HCT116 (cell line): ENCODE data around the gene CLASP2. TPM values are rescaled to one million over a fixed set of nuclear protein-coding genes. Genes with fewer than 3 reads are reported as not detected.

Experiments
- ATAC-seq: fragments of 200-7000 bp; cut with Tn5 transposase; 2 replicates; pipeline ENCODE4 v1.9.1; 2020; ENCODE audit warnings: mild to moderate bottlenecking, moderate library complexity
- BruUV-seq: library from RNA; stranded (reverse); fragments of 400-500 nt; replicated peaks from 2 replicates; lab custom pipeline; 2021; lab: Mats Ljungman, UMichigan
- CTCF ChIA-PET: fragments of 300-600 bp; sonication (Branson Sonifier 250); formaldehyde crosslinking; loops from one replicate; lab custom pipeline; 2021; ENCODE audit warnings: antibody characterized with exemption; lab: Charles Lee
- POLR2A ChIA-PET: fragments of 300-600, 350-600 bp; sonication (Branson Sonifier 250); formaldehyde crosslinking; loops from one replicate; lab custom pipeline; 2021; ENCODE audit warnings: antibody characterized with exemption; lab: Charles Lee
- RAD21 ChIA-PET, 2 experiments: fragments of 300-600 bp; sonication (Branson Sonifier 250); formaldehyde crosslinking; loops; one replicate each; lab custom pipeline; 2023; ENCODE audit warnings: low total read pairs in 2 of 2; ENCODE audit not compliant: uncharacterized antibody in 2 of 2, unreplicated experiment in 2 of 2, low non-redundant PET in 1 of 2; lab: Charles Lee
- DNase-seq: peaks from one replicate; pipeline ENCODE4 v3.0.0-alpha.2; 2010; ENCODE audit warnings: low read depth, low spot score
- H2AFZ ChIP-seq: fragments of 200-600 bp; shearing (Covaris generic), sonication (generic); 2 replicates; pipeline ENCODE4 v1.6.1; 2017; ENCODE audit warnings: low read depth, mixed run types, mixed read lengths, antibody characterized with exemption, low read length; ENCODE audit not compliant: poor library complexity, severe bottlenecking
- H3K27ac ChIP-seq: 2 replicates; pipeline ENCODE4 v1.5.1; 2012; ENCODE audit warnings: low read depth, low read length
- H3K27me3 ChIP-seq: fragments of 200-600 bp; sonication (generic); 2 replicates; pipeline ENCODE4 v1.6.1; 2016; ENCODE audit warnings: mixed run types, low read length, mixed read lengths; ENCODE audit not compliant: insufficient read depth
- H3K36me3 ChIP-seq, 2 experiments: fragments of 200-500 bp in 1 of 2; fragments of 200-600 bp in 1 of 2; sonication (Bioruptor generic) in 1 of 2; sonication (generic) in 1 of 2; 2 replicates each; pipeline versions ENCODE4 v1.5.1 to v1.6.1; 2014 to 2016; ENCODE audit warnings: low read length in 2 of 2, inconsistent platforms in 1 of 2, mixed read lengths in 1 of 2, mixed run types in 1 of 2; ENCODE audit not compliant: insufficient read depth in 2 of 2, control insufficient read depth in 1 of 2
- H3K4me1 ChIP-seq, 2 experiments: fragments of 200-600 bp in 1 of 2; sonication (generic) in 1 of 2; 2 replicates each; pipeline versions ENCODE4 v1.5.1 to v1.6.1; 2012 to 2017; ENCODE audit warnings: low read length in 2 of 2, inconsistent platforms in 1 of 2, mild to moderate bottlenecking in 1 of 2, mixed read lengths in 1 of 2, mixed run types in 1 of 2, moderate library complexity in 1 of 2; ENCODE audit not compliant: insufficient read depth in 2 of 2, control insufficient read depth in 1 of 2
- H3K4me2 ChIP-seq: fragments of 200-600 bp; sonication (generic); 2 replicates; pipeline ENCODE4 v1.6.1; 2017; ENCODE audit warnings: mixed run types, low read length, mixed read lengths
- H3K4me3 ChIP-seq, 2 experiments: fragments of 200-600 bp in 1 of 2; sonication (generic) in 1 of 2; replicated peaks in 1 of 2; 2 replicates each; pipeline ENCODE4 v1.5.1; 2011 to 2016; ENCODE audit warnings: low read length in 2 of 2, control low read depth in 1 of 2, low read depth in 1 of 2, mild to moderate bottlenecking in 1 of 2, mixed read lengths in 1 of 2, mixed run types in 1 of 2
- H3K79me2 ChIP-seq: fragments of 200-600 bp; sonication (generic); 2 replicates; pipeline ENCODE4 v1.6.1; 2017; ENCODE audit warnings: mild to moderate bottlenecking, mixed run types, low read length, moderate library complexity, mixed read lengths; ENCODE audit not compliant: insufficient read depth
- H3K9ac ChIP-seq: fragments of 200-600 bp; sonication (generic); 2 replicates; pipeline ENCODE4 v1.6.1; 2016; ENCODE audit warnings: low read length, mixed read lengths
- H3K9me2 ChIP-seq: fragments of 200-600 bp; sonication (generic), shearing (Covaris generic); 2 replicates; pipeline ENCODE4 v1.6.1; 2017; ENCODE audit warnings: mixed run types, mild to moderate bottlenecking, moderate library complexity; ENCODE audit not compliant: insufficient read depth
- H3K9me3 ChIP-seq, 2 experiments: fragments of 200-500 bp in 1 of 2; fragments of 200-600 bp in 1 of 2; sonication (Bioruptor generic) in 1 of 2; sonication (generic) in 1 of 2; 2 replicates each; pipeline ENCODE4 v1.6.1; 2014 to 2017; ENCODE audit warnings: low read length in 2 of 2, mixed read lengths in 2 of 2, inconsistent platforms in 1 of 2, low read depth in 1 of 2, mild to moderate bottlenecking in 1 of 2, mixed run types in 1 of 2, moderate library complexity in 1 of 2; ENCODE audit not compliant: control insufficient read depth in 1 of 2, insufficient read depth in 1 of 2
- H4K20me1 ChIP-seq: fragments of 200-600 bp; sonication (generic), shearing (Covaris generic); 2 replicates; pipeline ENCODE4 v1.6.1; 2017; ENCODE audit warnings: mixed run types, mild to moderate bottlenecking, moderate library complexity; ENCODE audit not compliant: insufficient read depth
- CTCF ChIP-seq, 3 experiments: fragments of 200-600 bp in 1 of 3; sonication (generic) in 1 of 3; IDR thresholded peaks in 2 of 3; conservative IDR thresholded peaks in 1 of 3; 2 replicates each; pipeline ENCODE4 v1.5.1; 2012 to 2017; ENCODE audit warnings: low read depth in 2 of 3, low read length in 2 of 3, antibody characterized with exemption in 1 of 3, borderline replicate concordance in 1 of 3, control low read depth in 1 of 3, mild to moderate bottlenecking in 1 of 3, mixed read lengths in 1 of 3, mixed run types in 1 of 3, moderate library complexity in 1 of 3; ENCODE audit not compliant: insufficient read depth in 1 of 3
- EGR1 ChIP-seq: IDR thresholded peaks from 2 replicates; pipeline ENCODE4 v1.6.1; 2012; ENCODE audit warnings: low read depth
- ELF1 ChIP-seq: IDR thresholded peaks from 2 replicates; pipeline ENCODE4 v1.6.1; 2012; ENCODE audit warnings: low read depth, borderline replicate concordance
- FOSL1 ChIP-seq: IDR thresholded peaks from 2 replicates; pipeline ENCODE4 v1.6.1; 2012; ENCODE audit warnings: low read depth
- POLR2A ChIP-seq: IDR thresholded peaks from 2 replicates; pipeline ENCODE4 v1.7.0; 2011; ENCODE audit warnings: borderline replicate concordance; ENCODE audit not compliant: insufficient read depth, insufficient read length; ENCODE audit errors: extremely low read depth
- RAD21 ChIP-seq: IDR thresholded peaks from 2 replicates; pipeline ENCODE4 v1.6.1; 2012; ENCODE audit warnings: low read depth, mild to moderate bottlenecking
- SIN3A ChIP-seq: IDR thresholded peaks from 2 replicates; pipeline ENCODE4 v1.6.1; 2012; ENCODE audit warnings: low read depth
- intact Hi-C: fragments of 100-400 bp; cut with micrococcal nuclease; formaldehyde crosslinking; loops from 2 replicates; pipeline ENCODE4 v1.10.0; 2022
- total RNA-seq: library from RNA; stranded (reverse); gene quantifications from one replicate; pipeline ENCODE4 v1.2.1, GENCODE V29; 2021; ENCODE audit not compliant: unreplicated experiment
- TF ChIP-seq, protein P1 (sequence below): IDR thresholded peaks from 2 replicates; pipeline ENCODE4 v1.6.1; 2012
- TF ChIP-seq, protein P2 (sequence below): IDR thresholded peaks from 2 replicates; pipeline ENCODE4 v1.6.1; 2012; ENCODE audit warnings: low read depth
- TF ChIP-seq, protein P3 (sequence below): IDR thresholded peaks from 2 replicates; pipeline ENCODE4 v1.6.1; 2012

Gene CLASP2
- total RNA-seq, 1 experiment from 2014 or later: 36.3 TPM

DNA sequence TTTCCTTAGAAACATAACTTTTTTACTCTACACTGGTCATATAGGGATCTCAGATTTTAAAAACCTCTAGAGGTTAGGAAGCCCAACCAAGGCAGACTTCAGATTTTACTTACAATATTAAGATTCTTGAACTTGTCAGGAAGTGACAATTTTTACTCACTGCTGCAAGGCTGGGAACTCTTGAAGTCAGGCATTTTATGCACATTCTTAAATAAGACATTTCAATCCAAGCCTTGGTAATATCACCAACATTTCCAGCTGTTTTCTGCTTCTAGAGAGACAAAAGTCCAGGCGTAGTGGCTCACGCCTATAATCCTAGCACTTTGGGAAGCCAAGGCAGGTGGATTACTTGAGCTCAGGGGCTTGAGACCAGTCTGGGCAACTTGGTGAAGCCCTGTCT, 244.2 kb downstream of the CLASP2 start:
- ChIA-PET POLR2A (no interaction called here), CTCF (no interaction called here), RAD21 (no interaction called here)
- BruUV-seq: no TSS peak
- no peak overlapping the region for H3K4me2 ChIP-seq
- H3K4me1 ChIP-seq: no peaks in the 10 kb centered on the region
- intact Hi-C loops: no loop called here
- H4K20me1 ChIP-seq: no peaks in the 10 kb centered on the region
- no peaks in the 10 kb centered on the region for H3K9me2 ChIP-seq
- H3K27ac ChIP-seq: no peak overlapping the region
- no peaks in the 10 kb centered on the region for H3K36me3 ChIP-seq
- no peaks in the 10 kb centered on the region for H3K79me2 ChIP-seq
- H2AFZ ChIP-seq: no peak overlapping the region
- no peak overlapping the region for H3K9ac ChIP-seq
- TF ChIP-seq FOSL1 (no peak), EGR1 (no peak)
- no peaks in the 10 kb centered on the region for H3K9me3 ChIP-seq
- H3K27me3 ChIP-seq: no peaks in the 10 kb centered on the region
- ATAC-seq (no peak), DNase-seq (no peak)
- no peak overlapping the region for H3K4me3 ChIP-seq

DNA sequence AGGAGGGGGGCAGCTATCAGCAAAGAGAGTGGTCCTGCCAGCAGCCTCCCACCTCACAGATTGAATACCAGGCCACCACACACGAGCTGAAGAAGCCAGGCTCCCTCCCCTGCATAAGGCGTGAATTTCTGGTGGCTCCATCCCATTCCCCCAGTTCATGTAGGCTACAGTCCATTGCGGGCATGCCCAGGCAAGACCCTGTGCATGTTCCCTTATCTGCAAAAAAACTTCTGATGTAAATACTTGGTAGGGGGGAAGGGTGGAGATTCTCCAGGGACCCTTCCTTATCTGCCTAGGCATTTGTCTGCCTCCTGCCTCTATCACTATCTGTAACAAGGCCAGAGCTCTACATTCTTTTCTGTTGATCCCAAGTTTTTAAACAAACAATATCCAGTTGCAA, 250.3 kb downstream of the CLASP2 start:
- intact Hi-C loops: no loop called here
- DNase-seq: no peak
- Histone ChIP-seq H3K79me2 (no peaks in the 10 kb centered on the region), H3K4me1 (no peaks in the 10 kb centered on the region), H4K20me1 (no peaks in the 10 kb centered on the region), H3K36me3 (no peaks in the 10 kb centered on the region), H3K9me3 (no peaks in the 10 kb centered on the region; a peak in 1 of 4 replicates), H3K9ac (no peak overlapping the region), H3K9me2 (no peaks in the 10 kb centered on the region), H3K27ac (no peak overlapping the region), H3K4me3 (no peak overlapping the region), H3K4me2 (no peak overlapping the region), H2AFZ (no peak overlapping the region), H3K27me3 (no peaks in the 10 kb centered on the region)
- ChIA-PET CTCF (no interaction called here), POLR2A (no interaction called here), RAD21 (no interaction called here)
- no peak for ATAC-seq
- no TSS peak for BruUV-seq
- TF ChIP-seq, protein P1, sequence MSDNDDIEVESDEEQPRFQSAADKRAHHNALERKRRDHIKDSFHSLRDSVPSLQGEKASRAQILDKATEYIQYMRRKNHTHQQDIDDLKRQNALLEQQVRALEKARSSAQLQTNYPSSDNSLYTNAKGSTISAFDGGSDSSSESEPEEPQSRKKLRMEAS: no peak
- no peak for TF ChIP-seq SIN3A
- no peak for TF ChIP-seq EGR1
- TF ChIP-seq POLR2A: no peak
- TF ChIP-seq FOSL1: no peak
- no peak for TF ChIP-seq ELF1
- no peak for TF ChIP-seq CTCF (IDR thresholded peaks at IDR 0.05 in 2 of 3, conservative IDR thresholded peaks at IDR 0.05 in 1 of 3; ENCODE audit: borderline replicate concordance in 1 of 3, insufficient read depth in 1 of 3, low read depth in 2 of 3, low read length in 2 of 3)
- TF ChIP-seq, protein P2, sequence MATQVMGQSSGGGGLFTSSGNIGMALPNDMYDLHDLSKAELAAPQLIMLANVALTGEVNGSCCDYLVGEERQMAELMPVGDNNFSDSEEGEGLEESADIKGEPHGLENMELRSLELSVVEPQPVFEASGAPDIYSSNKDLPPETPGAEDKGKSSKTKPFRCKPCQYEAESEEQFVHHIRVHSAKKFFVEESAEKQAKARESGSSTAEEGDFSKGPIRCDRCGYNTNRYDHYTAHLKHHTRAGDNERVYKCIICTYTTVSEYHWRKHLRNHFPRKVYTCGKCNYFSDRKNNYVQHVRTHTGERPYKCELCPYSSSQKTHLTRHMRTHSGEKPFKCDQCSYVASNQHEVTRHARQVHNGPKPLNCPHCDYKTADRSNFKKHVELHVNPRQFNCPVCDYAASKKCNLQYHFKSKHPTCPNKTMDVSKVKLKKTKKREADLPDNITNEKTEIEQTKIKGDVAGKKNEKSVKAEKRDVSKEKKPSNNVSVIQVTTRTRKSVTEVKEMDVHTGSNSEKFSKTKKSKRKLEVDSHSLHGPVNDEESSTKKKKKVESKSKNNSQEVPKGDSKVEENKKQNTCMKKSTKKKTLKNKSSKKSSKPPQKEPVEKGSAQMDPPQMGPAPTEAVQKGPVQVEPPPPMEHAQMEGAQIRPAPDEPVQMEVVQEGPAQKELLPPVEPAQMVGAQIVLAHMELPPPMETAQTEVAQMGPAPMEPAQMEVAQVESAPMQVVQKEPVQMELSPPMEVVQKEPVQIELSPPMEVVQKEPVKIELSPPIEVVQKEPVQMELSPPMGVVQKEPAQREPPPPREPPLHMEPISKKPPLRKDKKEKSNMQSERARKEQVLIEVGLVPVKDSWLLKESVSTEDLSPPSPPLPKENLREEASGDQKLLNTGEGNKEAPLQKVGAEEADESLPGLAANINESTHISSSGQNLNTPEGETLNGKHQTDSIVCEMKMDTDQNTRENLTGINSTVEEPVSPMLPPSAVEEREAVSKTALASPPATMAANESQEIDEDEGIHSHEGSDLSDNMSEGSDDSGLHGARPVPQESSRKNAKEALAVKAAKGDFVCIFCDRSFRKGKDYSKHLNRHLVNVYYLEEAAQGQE: no peak
- TF ChIP-seq, protein P3, sequence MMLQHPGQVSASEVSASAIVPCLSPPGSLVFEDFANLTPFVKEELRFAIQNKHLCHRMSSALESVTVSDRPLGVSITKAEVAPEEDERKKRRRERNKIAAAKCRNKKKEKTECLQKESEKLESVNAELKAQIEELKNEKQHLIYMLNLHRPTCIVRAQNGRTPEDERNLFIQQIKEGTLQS: no peak
- TF ChIP-seq RAD21: no peak
